ENCODE data around the gene LHFPL2. TPM values are rescaled to one million over a fixed set of nuclear protein-coding genes. Genes with fewer than 3 reads are reported as not detected.
A peak's percentile ranks its signal among the peaks of the same experiment; 100 is the strongest.

LHFPL2 gene
- total and polyA plus RNA-seq, 2 experiments from 2014 or later = 10.6 to 50.8 TPM

DNA sequence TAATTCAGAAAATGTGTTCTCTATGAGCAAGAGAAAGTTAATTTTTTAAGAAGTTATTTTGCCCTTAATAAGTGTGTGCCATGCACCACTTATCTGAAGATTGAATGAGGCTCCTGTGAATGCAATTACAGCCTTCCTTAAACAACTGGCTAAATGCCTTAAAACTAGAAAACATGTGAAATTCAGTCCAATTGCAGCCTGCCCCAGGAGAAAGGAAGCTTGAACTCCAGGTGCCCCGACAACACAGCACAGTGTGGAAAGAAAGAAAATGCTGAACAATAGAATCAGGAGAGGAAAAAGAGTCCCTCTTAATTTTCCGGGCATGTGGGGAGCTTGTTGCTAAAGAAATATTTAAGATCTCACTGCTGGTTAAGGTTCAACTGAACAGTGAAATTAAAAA is 8.8 kb downstream of the LHFPL2 start:
- peak overlapping the region; percentile 36 for H3K27ac Mint-ChIP-seq
- H3K9me3 Mint-ChIP-seq = no peaks in the 10 kb centered on the region; the same call in 2 of the 3 replicates
- H4K20me1 ChIP-seq (replicated peaks; ENCODE audit: insufficient read depth) = peaks cover 64% of the 10 kb centered on the region

More for the DNA sequence above, 8.8 kb downstream of the LHFPL2 start:
- Histone ChIP-seq H3K79me2 (replicated peaks; ENCODE audit: insufficient read depth) (peaks cover 100% of the 10 kb centered on the region), H3K9me2 (ENCODE audit: insufficient read depth) (no peaks in the 10 kb centered on the region), H3K4me2 (no peak overlapping the region), H3K27ac (ENCODE audit: low read depth) (no peak overlapping the region), H2AFZ (no peak overlapping the region), H3K27me3 (ENCODE audit: insufficient read depth) (no peaks in the 10 kb centered on the region), H3K4me3 (no peak overlapping the region), H3K4me1 (ENCODE audit: insufficient read depth) (peaks cover 35% of the 10 kb centered on the region), H3K36me3 (ENCODE audit: insufficient read depth) (peaks cover 7% of the 10 kb centered on the region; the same call in 1 of the 2 replicates), H3F3A (replicated peaks; ENCODE audit: low read depth) (no peaks in the 10 kb centered on the region)
- Mint-ChIP-seq H3K4me3 (no peak overlapping the region; the same call in 2 of the 3 replicates), H3K27me3 (ENCODE audit: insufficient read depth, low read depth, poor library complexity) (peaks cover 4% of the 10 kb centered on the region), H3K36me3 (ENCODE audit: low read depth) (peaks cover 32% of the 10 kb centered on the region), H3K4me1 (peaks cover 67% of the 10 kb centered on the region)
- TF ChIP-seq, protein P1, sequence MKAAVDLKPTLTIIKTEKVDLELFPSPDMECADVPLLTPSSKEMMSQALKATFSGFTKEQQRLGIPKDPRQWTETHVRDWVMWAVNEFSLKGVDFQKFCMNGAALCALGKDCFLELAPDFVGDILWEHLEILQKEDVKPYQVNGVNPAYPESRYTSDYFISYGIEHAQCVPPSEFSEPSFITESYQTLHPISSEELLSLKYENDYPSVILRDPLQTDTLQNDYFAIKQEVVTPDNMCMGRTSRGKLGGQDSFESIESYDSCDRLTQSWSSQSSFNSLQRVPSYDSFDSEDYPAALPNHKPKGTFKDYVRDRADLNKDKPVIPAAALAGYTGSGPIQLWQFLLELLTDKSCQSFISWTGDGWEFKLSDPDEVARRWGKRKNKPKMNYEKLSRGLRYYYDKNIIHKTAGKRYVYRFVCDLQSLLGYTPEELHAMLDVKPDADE (IDR thresholded peaks at IDR 0.05) = no peak
- no peak for TF ChIP-seq EZH2phosphoT487 (IDR thresholded peaks at IDR 0.05; ENCODE audit: unreplicated experiment)
- TF ChIP-seq, protein P2, sequence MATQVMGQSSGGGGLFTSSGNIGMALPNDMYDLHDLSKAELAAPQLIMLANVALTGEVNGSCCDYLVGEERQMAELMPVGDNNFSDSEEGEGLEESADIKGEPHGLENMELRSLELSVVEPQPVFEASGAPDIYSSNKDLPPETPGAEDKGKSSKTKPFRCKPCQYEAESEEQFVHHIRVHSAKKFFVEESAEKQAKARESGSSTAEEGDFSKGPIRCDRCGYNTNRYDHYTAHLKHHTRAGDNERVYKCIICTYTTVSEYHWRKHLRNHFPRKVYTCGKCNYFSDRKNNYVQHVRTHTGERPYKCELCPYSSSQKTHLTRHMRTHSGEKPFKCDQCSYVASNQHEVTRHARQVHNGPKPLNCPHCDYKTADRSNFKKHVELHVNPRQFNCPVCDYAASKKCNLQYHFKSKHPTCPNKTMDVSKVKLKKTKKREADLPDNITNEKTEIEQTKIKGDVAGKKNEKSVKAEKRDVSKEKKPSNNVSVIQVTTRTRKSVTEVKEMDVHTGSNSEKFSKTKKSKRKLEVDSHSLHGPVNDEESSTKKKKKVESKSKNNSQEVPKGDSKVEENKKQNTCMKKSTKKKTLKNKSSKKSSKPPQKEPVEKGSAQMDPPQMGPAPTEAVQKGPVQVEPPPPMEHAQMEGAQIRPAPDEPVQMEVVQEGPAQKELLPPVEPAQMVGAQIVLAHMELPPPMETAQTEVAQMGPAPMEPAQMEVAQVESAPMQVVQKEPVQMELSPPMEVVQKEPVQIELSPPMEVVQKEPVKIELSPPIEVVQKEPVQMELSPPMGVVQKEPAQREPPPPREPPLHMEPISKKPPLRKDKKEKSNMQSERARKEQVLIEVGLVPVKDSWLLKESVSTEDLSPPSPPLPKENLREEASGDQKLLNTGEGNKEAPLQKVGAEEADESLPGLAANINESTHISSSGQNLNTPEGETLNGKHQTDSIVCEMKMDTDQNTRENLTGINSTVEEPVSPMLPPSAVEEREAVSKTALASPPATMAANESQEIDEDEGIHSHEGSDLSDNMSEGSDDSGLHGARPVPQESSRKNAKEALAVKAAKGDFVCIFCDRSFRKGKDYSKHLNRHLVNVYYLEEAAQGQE (IDR thresholded peaks at IDR 0.05; ENCODE audit: unreplicated experiment) = no peak
- TF ChIP-seq EZH2 (IDR thresholded peaks at IDR 0.05; ENCODE audit: low read depth, unreplicated experiment) = no peak
- no peak for TF ChIP-seq JUNB (IDR thresholded peaks at IDR 0.05; ENCODE audit: unreplicated experiment)
- no peak for TF ChIP-seq CREB1 (CRISPR knock-in tag; IDR thresholded peaks at IDR 0.05; ENCODE audit: low read depth)
- TF ChIP-seq STAT1 (IDR thresholded peaks at IDR 0.05; ENCODE audit: unreplicated experiment) = no peak
- TF ChIP-seq, protein P3, sequence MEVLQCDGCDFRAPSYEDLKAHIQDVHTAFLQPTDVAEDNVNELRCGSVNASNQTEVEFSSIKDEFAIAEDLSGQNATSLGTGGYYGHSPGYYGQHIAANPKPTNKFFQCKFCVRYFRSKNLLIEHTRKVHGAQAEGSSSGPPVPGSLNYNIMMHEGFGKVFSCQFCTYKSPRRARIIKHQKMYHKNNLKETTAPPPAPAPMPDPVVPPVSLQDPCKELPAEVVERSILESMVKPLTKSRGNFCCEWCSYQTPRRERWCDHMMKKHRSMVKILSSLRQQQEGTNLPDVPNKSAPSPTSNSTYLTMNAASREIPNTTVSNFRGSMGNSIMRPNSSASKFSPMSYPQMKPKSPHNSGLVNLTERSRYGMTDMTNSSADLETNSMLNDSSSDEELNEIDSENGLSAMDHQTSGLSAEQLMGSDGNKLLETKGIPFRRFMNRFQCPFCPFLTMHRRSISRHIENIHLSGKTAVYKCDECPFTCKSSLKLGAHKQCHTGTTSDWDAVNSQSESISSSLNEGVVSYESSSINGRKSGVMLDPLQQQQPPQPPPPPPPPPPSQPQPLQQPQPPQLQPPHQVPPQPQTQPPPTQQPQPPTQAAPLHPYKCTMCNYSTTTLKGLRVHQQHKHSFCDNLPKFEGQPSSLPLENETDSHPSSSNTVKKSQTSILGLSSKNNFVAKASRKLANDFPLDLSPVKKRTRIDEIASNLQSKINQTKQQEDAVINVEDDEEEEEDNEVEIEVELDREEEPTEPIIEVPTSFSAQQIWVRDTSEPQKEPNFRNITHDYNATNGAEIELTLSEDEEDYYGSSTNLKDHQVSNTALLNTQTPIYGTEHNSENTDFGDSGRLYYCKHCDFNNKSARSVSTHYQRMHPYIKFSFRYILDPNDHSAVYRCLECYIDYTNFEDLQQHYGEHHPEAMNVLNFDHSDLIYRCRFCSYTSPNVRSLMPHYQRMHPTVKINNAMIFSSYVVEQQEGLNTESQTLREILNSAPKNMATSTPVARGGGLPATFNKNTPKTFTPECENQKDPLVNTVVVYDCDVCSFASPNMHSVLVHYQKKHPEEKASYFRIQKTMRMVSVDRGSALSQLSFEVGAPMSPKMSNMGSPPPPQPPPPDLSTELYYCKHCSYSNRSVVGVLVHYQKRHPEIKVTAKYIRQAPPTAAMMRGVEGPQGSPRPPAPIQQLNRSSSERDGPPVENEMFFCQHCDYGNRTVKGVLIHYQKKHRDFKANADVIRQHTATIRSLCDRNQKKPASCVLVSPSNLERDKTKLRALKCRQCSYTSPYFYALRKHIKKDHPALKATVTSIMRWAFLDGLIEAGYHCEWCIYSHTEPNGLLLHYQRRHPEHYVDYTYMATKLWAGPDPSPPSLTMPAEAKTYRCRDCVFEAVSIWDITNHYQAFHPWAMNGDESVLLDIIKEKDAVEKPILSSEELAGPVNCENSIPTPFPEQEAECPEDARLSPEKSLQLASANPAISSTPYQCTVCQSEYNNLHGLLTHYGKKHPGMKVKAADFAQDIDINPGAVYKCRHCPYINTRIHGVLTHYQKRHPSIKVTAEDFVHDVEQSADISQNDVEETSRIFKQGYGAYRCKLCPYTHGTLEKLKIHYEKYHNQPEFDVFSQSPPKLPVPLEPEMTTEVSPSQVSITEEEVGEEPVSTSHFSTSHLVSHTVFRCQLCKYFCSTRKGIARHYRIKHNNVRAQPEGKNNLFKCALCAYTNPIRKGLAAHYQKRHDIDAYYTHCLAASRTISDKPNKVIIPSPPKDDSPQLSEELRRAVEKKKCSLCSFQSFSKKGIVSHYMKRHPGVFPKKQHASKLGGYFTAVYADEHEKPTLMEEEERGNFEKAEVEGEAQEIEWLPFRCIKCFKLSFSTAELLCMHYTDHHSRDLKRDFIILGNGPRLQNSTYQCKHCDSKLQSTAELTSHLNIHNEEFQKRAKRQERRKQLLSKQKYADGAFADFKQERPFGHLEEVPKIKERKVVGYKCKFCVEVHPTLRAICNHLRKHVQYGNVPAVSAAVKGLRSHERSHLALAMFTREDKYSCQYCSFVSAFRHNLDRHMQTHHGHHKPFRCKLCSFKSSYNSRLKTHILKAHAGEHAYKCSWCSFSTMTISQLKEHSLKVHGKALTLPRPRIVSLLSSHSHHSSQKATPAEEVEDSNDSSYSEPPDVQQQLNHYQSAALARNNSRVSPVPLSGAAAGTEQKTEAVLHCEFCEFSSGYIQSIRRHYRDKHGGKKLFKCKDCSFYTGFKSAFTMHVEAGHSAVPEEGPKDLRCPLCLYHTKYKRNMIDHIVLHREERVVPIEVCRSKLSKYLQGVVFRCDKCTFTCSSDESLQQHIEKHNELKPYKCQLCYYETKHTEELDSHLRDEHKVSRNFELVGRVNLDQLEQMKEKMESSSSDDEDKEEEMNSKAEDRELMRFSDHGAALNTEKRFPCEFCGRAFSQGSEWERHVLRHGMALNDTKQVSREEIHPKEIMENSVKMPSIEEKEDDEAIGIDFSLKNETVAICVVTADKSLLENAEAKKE (CRISPR knock-in tag; IDR thresholded peaks at IDR 0.05) = no peak
- ATAC-seq (peak; percentile 21; the same call in 2 of the 3 replicates), DNase-seq (ENCODE audit: low spot score) (no peak)
